ENCODE results near the gene SLC25A3. TPM values are rescaled to one million over a fixed set of nuclear protein-coding genes. Genes with fewer than 3 reads are reported as not detected.

SLC25A3 gene
- polyA plus RNA-seq, 1 of the 3 experiments (the other 2 are of a cell fraction) = 470 TPM

GRCh38 chr12:98578392-98578791, 15.1 kb upstream of the SLC25A3 start (continued):
- TF ChIP-seq, protein P1, sequence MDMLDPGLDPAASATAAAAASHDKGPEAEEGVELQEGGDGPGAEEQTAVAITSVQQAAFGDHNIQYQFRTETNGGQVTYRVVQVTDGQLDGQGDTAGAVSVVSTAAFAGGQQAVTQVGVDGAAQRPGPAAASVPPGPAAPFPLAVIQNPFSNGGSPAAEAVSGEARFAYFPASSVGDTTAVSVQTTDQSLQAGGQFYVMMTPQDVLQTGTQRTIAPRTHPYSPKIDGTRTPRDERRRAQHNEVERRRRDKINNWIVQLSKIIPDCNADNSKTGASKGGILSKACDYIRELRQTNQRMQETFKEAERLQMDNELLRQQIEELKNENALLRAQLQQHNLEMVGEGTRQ (IDR thresholded peaks at IDR 0.05; ENCODE audit: borderline replicate concordance, low read depth, low read length) = no peak
- TF ChIP-seq FOXM1 (IDR thresholded peaks at IDR 0.05; ENCODE audit: low read depth) (no peak), SIN3A (IDR thresholded peaks at IDR 0.05; ENCODE audit: borderline replicate concordance, low read depth, low read length) (no peak), CHD2 (IDR thresholded peaks at IDR 0.05; ENCODE audit: low read length, partially characterized antibody) (no peak)
- TF ChIP-seq, protein P2, sequence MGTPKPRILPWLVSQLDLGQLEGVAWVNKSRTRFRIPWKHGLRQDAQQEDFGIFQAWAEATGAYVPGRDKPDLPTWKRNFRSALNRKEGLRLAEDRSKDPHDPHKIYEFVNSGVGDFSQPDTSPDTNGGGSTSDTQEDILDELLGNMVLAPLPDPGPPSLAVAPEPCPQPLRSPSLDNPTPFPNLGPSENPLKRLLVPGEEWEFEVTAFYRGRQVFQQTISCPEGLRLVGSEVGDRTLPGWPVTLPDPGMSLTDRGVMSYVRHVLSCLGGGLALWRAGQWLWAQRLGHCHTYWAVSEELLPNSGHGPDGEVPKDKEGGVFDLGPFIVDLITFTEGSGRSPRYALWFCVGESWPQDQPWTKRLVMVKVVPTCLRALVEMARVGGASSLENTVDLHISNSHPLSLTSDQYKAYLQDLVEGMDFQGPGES (IDR thresholded peaks at IDR 0.05; ENCODE audit: low read depth, low read length) = no peak

GRCh38 chr12:98578821-98579220, 14.7 kb upstream of the SLC25A3 start:
- H3K79me2 ChIP-seq (ENCODE audit: insufficient read depth) = no peaks in the 10 kb centered on the region
- H2AFZ ChIP-seq (ENCODE audit: low read depth) = no peak overlapping the region
- peaks cover 7% of the 10 kb centered on the region for H3F3A ChIP-seq (replicated peaks; ENCODE audit: insufficient read depth)
- H4K20me1 ChIP-seq (ENCODE audit: insufficient read depth) = no peaks in the 10 kb centered on the region
- no peaks in the 10 kb centered on the region for H3K36me3 ChIP-seq (replicated peaks in 1 of 2; ENCODE audit: control insufficient read depth in 1 of 2, insufficient read depth in 2 of 2, low read length in 1 of 2)
- no peak overlapping the region for H3K4me2 ChIP-seq
- TF ChIP-seq, protein P3, sequence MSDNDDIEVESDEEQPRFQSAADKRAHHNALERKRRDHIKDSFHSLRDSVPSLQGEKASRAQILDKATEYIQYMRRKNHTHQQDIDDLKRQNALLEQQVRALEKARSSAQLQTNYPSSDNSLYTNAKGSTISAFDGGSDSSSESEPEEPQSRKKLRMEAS (IDR thresholded peaks at IDR 0.05; ENCODE audit: low read depth) = no peak
- TF ChIP-seq RXRA (IDR thresholded peaks at IDR 0.05; ENCODE audit: borderline replicate concordance, low read depth) (no peak), NRF1 (IDR thresholded peaks at IDR 0.05; ENCODE audit: low read depth, low read length) (no peak), TAF1 (IDR thresholded peaks at IDR 0.05; ENCODE audit: borderline replicate concordance, low read depth, low read length) (no peak), CTCF (IDR thresholded peaks at IDR 0.05) (no peak), FOSL2 (IDR thresholded peaks at IDR 0.05; ENCODE audit: borderline replicate concordance, low read depth) (no peak), RCOR1 (IDR thresholded peaks at IDR 0.05; ENCODE audit: low read length) (no peak), ELF1 (IDR thresholded peaks at IDR 0.05) (no peak), GABPA (IDR thresholded peaks at IDR 0.05; ENCODE audit: low read depth) (no peak), YY1 (IDR thresholded peaks at IDR 0.05; ENCODE audit: low read depth) (no peak), FOXM1 (IDR thresholded peaks at IDR 0.05; ENCODE audit: low read depth) (no peak)
- TF ChIP-seq, protein P4, sequence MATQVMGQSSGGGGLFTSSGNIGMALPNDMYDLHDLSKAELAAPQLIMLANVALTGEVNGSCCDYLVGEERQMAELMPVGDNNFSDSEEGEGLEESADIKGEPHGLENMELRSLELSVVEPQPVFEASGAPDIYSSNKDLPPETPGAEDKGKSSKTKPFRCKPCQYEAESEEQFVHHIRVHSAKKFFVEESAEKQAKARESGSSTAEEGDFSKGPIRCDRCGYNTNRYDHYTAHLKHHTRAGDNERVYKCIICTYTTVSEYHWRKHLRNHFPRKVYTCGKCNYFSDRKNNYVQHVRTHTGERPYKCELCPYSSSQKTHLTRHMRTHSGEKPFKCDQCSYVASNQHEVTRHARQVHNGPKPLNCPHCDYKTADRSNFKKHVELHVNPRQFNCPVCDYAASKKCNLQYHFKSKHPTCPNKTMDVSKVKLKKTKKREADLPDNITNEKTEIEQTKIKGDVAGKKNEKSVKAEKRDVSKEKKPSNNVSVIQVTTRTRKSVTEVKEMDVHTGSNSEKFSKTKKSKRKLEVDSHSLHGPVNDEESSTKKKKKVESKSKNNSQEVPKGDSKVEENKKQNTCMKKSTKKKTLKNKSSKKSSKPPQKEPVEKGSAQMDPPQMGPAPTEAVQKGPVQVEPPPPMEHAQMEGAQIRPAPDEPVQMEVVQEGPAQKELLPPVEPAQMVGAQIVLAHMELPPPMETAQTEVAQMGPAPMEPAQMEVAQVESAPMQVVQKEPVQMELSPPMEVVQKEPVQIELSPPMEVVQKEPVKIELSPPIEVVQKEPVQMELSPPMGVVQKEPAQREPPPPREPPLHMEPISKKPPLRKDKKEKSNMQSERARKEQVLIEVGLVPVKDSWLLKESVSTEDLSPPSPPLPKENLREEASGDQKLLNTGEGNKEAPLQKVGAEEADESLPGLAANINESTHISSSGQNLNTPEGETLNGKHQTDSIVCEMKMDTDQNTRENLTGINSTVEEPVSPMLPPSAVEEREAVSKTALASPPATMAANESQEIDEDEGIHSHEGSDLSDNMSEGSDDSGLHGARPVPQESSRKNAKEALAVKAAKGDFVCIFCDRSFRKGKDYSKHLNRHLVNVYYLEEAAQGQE (IDR thresholded peaks at IDR 0.05; ENCODE audit: low read depth, low read length) = no peak
- no peak overlapping the region for H3K9ac ChIP-seq
- H3K9me3 ChIP-seq = no peaks in the 10 kb centered on the region
- DNase-seq = no peak
- ChIA-PET POLR2A (no interaction called here), CTCF (interaction anchor here (1.9 kb wide), 1 partner anchor 12 kb away, joined by 11 read pairs; no protein-coding TSS in a partner anchor)
- H3K27ac ChIP-seq (ENCODE audit: low read depth in 2 of 2, low read length in 1 of 2) = no peak overlapping the region
- 0 out of 4 replicates have a peak, but pooled peaks cover 0 to 4% of the 10 kb centered on the region in 2 experiments for H3K4me1 ChIP-seq (ENCODE audit: control insufficient read depth in 1 of 2, insufficient read depth in 2 of 2, low read depth in 1 of 2, low read length in 1 of 2)
- no peaks in the 10 kb centered on the region for H3K9me2 ChIP-seq
- H3K4me3 ChIP-seq (ENCODE audit: low read depth in 2 of 2, low read length in 1 of 2) = no peak overlapping the region
- H3K27me3 ChIP-seq (ENCODE audit: insufficient read depth) = no peaks in the 10 kb centered on the region
- 77% methylated on average over 2 of the region's 2 CpGs for WGBS (ENCODE audit: low lambda C conversion rate)

Data from SK-N-SH (cell line).